ENCODE results near the gene FAM131A. TPM values are rescaled to one million over a fixed set of nuclear protein-coding genes. Genes with fewer than 3 reads are reported as not detected.
A peak's percentile ranks its signal among the peaks of the same experiment; 100 is the strongest.

FAM131A gene
- polyA plus RNA-seq, 1 donor (not counting 4 experiments of a cell fraction or from before 2014, with no cell fraction given), result 10.8 TPM

- Histone ChIP-seq H3K4me1 (ENCODE audit: control insufficient read depth, extremely low read depth, insufficient read depth, low read length) (peaks cover 37% of the 10 kb centered on the region), H2AFZ (ENCODE audit: control insufficient read depth, low read length) (no peak overlapping the region), H3K36me3 (ENCODE audit: control insufficient read depth in 2 of 2, extremely low read depth in 1 of 2, insufficient read depth in 2 of 2, low read length in 2 of 2) (peaks cover 16 to 45% of the 10 kb centered on the region in 2 experiments), H3K4me3 (ENCODE audit: control insufficient read depth in 2 of 3, extremely low read depth in 1 of 3, insufficient read depth in 2 of 3, low read depth in 1 of 3, low read length in 3 of 3) (peak overlapping the region in 1 of 3 experiments; percentile 73), H3K9ac (ENCODE audit: control insufficient read depth, extremely low read depth, insufficient read depth, low read length) (peak overlapping the region; percentile 77), H3K27me3 (ENCODE audit: control insufficient read depth, extremely low read depth, insufficient read depth, low read length) (no peaks in the 10 kb centered on the region), H4K20me1 (ENCODE audit: control insufficient read depth, extremely low read depth, insufficient read depth, low read length) (peaks cover 53% of the 10 kb centered on the region), H3K27ac (ENCODE audit: control insufficient read depth, insufficient read depth, low read length) (no peak overlapping the region), H3K79me2 (ENCODE audit: control insufficient read depth, insufficient read depth, low read length) (peaks cover 69% of the 10 kb centered on the region), H3K9me3 (ENCODE audit: control insufficient read depth, low read depth, low read length) (no peaks in the 10 kb centered on the region), H3K9me1 (ENCODE audit: control insufficient read depth, extremely low read depth, insufficient read depth, low read length) (no peaks in the 10 kb centered on the region), H3K4me2 (ENCODE audit: control insufficient read depth, extremely low read depth, insufficient read depth, low read depth, low read length) (peak overlapping the region; percentile 97)
- DNase-seq (ENCODE audit: low read depth, low spot score) (no peak), FAIRE-seq (no peak)
- dilution Hi-C loops (cut with MboI; ENCODE audit: extremely low pct_ligation_motif_present, low sequenced_read_pairs), result no loop called here
- TF ChIP-seq EZH2 (IDR thresholded peaks at IDR 0.05; ENCODE audit: low read length), result no peak
- no peak for TF ChIP-seq CTCF (optimal IDR thresholded peaks at IDR 0.05 in 1 of 3, IDR thresholded peaks at IDR 0.05 in 1 of 3, conservative IDR thresholded peaks at IDR 0.05 in 1 of 3; ENCODE audit: extremely low read depth in 1 of 3, insufficient read depth in 2 of 3, low read length in 3 of 3)
These were observed 20.2 kb upstream of the FAM131A start for GRCh38 chr3:184317201-184317600.

GRCh38 chr3:184320104-184320445 lies 17.3 kb upstream of the FAM131A start:
- Histone ChIP-seq H3K9ac (ENCODE audit: control insufficient read depth, extremely low read depth, insufficient read depth, low read length) (peak overlapping the region; percentile 72), H3K79me2 (ENCODE audit: control insufficient read depth, insufficient read depth, low read length) (peaks cover 92% of the 10 kb centered on the region), H3K27me3 (ENCODE audit: control insufficient read depth, extremely low read depth, insufficient read depth, low read length) (no peaks in the 10 kb centered on the region), H3K27ac (ENCODE audit: control insufficient read depth, insufficient read depth, low read length) (peak overlapping the region; percentile 69), H4K20me1 (ENCODE audit: control insufficient read depth, extremely low read depth, insufficient read depth, low read length) (peaks cover 58% of the 10 kb centered on the region), H3K9me3 (ENCODE audit: control insufficient read depth, low read depth, low read length) (no peaks in the 10 kb centered on the region), H3K4me1 (ENCODE audit: control insufficient read depth, extremely low read depth, insufficient read depth, low read length) (peaks cover 37% of the 10 kb centered on the region), H3K36me3 (ENCODE audit: control insufficient read depth in 2 of 2, extremely low read depth in 1 of 2, insufficient read depth in 2 of 2, low read length in 2 of 2) (peaks cover 44 to 68% of the 10 kb centered on the region in 2 experiments), H3K4me2 (ENCODE audit: control insufficient read depth, extremely low read depth, insufficient read depth, low read depth, low read length) (peak overlapping the region; percentile 87), H3K9me1 (ENCODE audit: control insufficient read depth, extremely low read depth, insufficient read depth, low read length) (no peaks in the 10 kb centered on the region), H2AFZ (ENCODE audit: control insufficient read depth, low read length) (no peak overlapping the region), H3K4me3 (ENCODE audit: control insufficient read depth in 2 of 3, extremely low read depth in 1 of 3, insufficient read depth in 2 of 3, low read depth in 1 of 3, low read length in 3 of 3) (peak overlapping the region; percentile 20 to 47 (median 28))
- FAIRE-seq, result peak; percentile 89
- dilution Hi-C loops (cut with MboI; ENCODE audit: extremely low pct_ligation_motif_present, low sequenced_read_pairs), result no loop called here
- DNase-seq (ENCODE audit: low read depth, low spot score), result no peak
- no peak for TF ChIP-seq EZH2 (IDR thresholded peaks at IDR 0.05; ENCODE audit: low read length)
- TF ChIP-seq CTCF (optimal IDR thresholded peaks at IDR 0.05 in 1 of 3, IDR thresholded peaks at IDR 0.05 in 1 of 3, conservative IDR thresholded peaks at IDR 0.05 in 1 of 3; ENCODE audit: extremely low read depth in 1 of 3, insufficient read depth in 2 of 3, low read length in 3 of 3), result no peak
